Activated CD8-positive, alpha-beta T cell treated with anti-CD3 and anti-CD28 coated beads for 36 hours (primary cell): ENCODE results near the gene NFIA. TPM values are rescaled to one million over a fixed set of nuclear protein-coding genes. Genes with fewer than 3 reads are reported as not detected.

ENCODE experiments used
- ATAC-seq: fragments of 200-7000 bp; cut with Tn5 transposase; one replicate; pipeline ENCODE4 v1.10.0; 2021; ENCODE audit warnings: mild to moderate bottlenecking, moderate library complexity
- CTCF ChIA-PET: fragments of 350-600 bp; sonication (Branson Sonifier 250); formaldehyde crosslinking; loops from one replicate; lab custom pipeline; 2021; ENCODE audit warnings: antibody characterized with exemption; lab: Charles Lee
- POLR2A ChIA-PET: fragments of 350-600 bp; sonication (Branson Sonifier 250); formaldehyde crosslinking; loops from one replicate; lab custom pipeline; 2021; ENCODE audit warnings: antibody characterized with exemption; lab: Charles Lee
- DNase-seq: peaks from one replicate; pipeline ENCODE4 v3.0.0-alpha.2; 2020
- H3K27ac Mint-ChIP-seq: one replicate; pipeline ENCODE4 v1.8.0; 2021; ENCODE audit warnings: mild to moderate bottlenecking, mixed read lengths
- H3K27me3 Mint-ChIP-seq: one replicate; pipeline ENCODE4 v1.8.0; 2021; ENCODE audit warnings: mixed read lengths
- H3K36me3 Mint-ChIP-seq: one replicate; pipeline ENCODE4 v1.8.0; 2021; ENCODE audit warnings: low read depth, mixed read lengths
- H3K4me1 Mint-ChIP-seq: one replicate; pipeline ENCODE4 v1.8.0; 2021; ENCODE audit warnings: low read depth, mixed read lengths
- H3K4me3 Mint-ChIP-seq: one replicate; pipeline ENCODE4 v1.8.0; 2021; ENCODE audit warnings: mild to moderate bottlenecking, moderate library complexity, mixed read lengths
- H3K9me3 Mint-ChIP-seq: one replicate; pipeline ENCODE4 v1.8.0; 2021; ENCODE audit warnings: mixed read lengths
- CTCF ChIP-seq: fragments of 200-600 bp; IDR thresholded peaks from one replicate; pipeline ENCODE4 v1.8.0; 2022; ENCODE audit warnings: antibody characterized with exemption, mild to moderate bottlenecking
- intact Hi-C: fragments of 100-400 bp; cut with micrococcal nuclease; formaldehyde crosslinking; loops from one replicate; pipeline ENCODE4 v1.10.0; 2022
- total RNA-seq, 2 experiments: library from RNA; stranded (reverse); gene quantifications; one replicate each; pipeline ENCODE4 v1.2.3, GENCODE V29; 2021

Gene NFIA
- total RNA-seq, 2 experiments from 2014 or later = 1.9 to 2.4 TPM

GRCh38 chr1:61446531-61446991 is 364.2 kb downstream of the NFIA start:
- ChIA-PET POLR2A (no interaction called here), CTCF (no interaction called here)
- no peak for DNase-seq
- H3K36me3 Mint-ChIP-seq = no peaks in the 10 kb centered on the region
- no peaks in the 10 kb centered on the region for H3K4me1 Mint-ChIP-seq
- H3K27me3 Mint-ChIP-seq = no peaks in the 10 kb centered on the region
- no peak for TF ChIP-seq CTCF
- no peak overlapping the region for H3K27ac Mint-ChIP-seq
- intact Hi-C loops = no loop called here
- no peak for ATAC-seq
- H3K9me3 Mint-ChIP-seq = no peaks in the 10 kb centered on the region
- H3K4me3 Mint-ChIP-seq = no peak overlapping the region

- H3K4me1 Mint-ChIP-seq = no peaks in the 10 kb centered on the region
- no peak for TF ChIP-seq CTCF
- H3K27me3 Mint-ChIP-seq = no peaks in the 10 kb centered on the region
- ATAC-seq (no peak), DNase-seq (no peak)
- no peak overlapping the region for H3K4me3 Mint-ChIP-seq
- H3K36me3 Mint-ChIP-seq = no peaks in the 10 kb centered on the region
- no peaks in the 10 kb centered on the region for H3K9me3 Mint-ChIP-seq
- H3K27ac Mint-ChIP-seq = no peak overlapping the region
- CTCF ChIA-PET = interaction anchor here (0.8 kb wide), 1 partner anchor 15 kb away, joined by 3 read pairs; no protein-coding TSS in a partner anchor
- intact Hi-C loops = no loop called here
- POLR2A ChIA-PET = no interaction called here
Observed at GRCh38 chr1:61447106-61447967, 365.0 kb downstream of the NFIA start.

- CTCF ChIA-PET = interaction anchor here (0.8 kb wide), 1 partner anchor 16 kb away, joined by 3 read pairs; no protein-coding TSS in a partner anchor
Observed at GRCh38 chr1:61447968-61448430, 365.6 kb downstream of the NFIA start.

GRCh38 chr1:61448914-61449313 is 366.6 kb downstream of the NFIA start:
- no peaks in the 10 kb centered on the region for H3K9me3 Mint-ChIP-seq
- POLR2A ChIA-PET = no interaction called here
- CTCF ChIA-PET = no interaction called here
- DNase-seq = no peak
- ATAC-seq = no peak
- no peak overlapping the region for H3K4me3 Mint-ChIP-seq
- H3K36me3 Mint-ChIP-seq = no peaks in the 10 kb centered on the region
- H3K27me3 Mint-ChIP-seq = no peaks in the 10 kb centered on the region
- TF ChIP-seq CTCF = no peak
- H3K27ac Mint-ChIP-seq = no peak overlapping the region
- H3K4me1 Mint-ChIP-seq = peaks cover 8% of the 10 kb centered on the region
- intact Hi-C loops = no loop called here

More at GRCh38 chr1:61447968-61448430, 365.6 kb downstream of the NFIA start:
- no peak for TF ChIP-seq CTCF
- Mint-ChIP-seq H3K27ac (no peak overlapping the region), H3K9me3 (no peaks in the 10 kb centered on the region), H3K27me3 (no peaks in the 10 kb centered on the region), H3K36me3 (no peaks in the 10 kb centered on the region), H3K4me1 (peaks cover 3% of the 10 kb centered on the region), H3K4me3 (no peak overlapping the region)
- intact Hi-C loops = no loop called here
- DNase-seq = no peak
- ATAC-seq = no peak
- POLR2A ChIA-PET = no interaction called here

GRCh38 chr1:61449410-61449809 is 367.0 kb downstream of the NFIA start:
- no peak overlapping the region for H3K27ac Mint-ChIP-seq
- intact Hi-C loops = no loop called here

More at GRCh38 chr1:61449410-61449809, 367.0 kb downstream of the NFIA start:
- H3K36me3 Mint-ChIP-seq = no peaks in the 10 kb centered on the region
- peaks cover 8% of the 10 kb centered on the region for H3K4me1 Mint-ChIP-seq
- no peak overlapping the region for H3K4me3 Mint-ChIP-seq
- no peaks in the 10 kb centered on the region for H3K27me3 Mint-ChIP-seq
- ChIA-PET CTCF (no interaction called here), POLR2A (no interaction called here)
- TF ChIP-seq CTCF = no peak
- H3K9me3 Mint-ChIP-seq = no peaks in the 10 kb centered on the region
- DNase-seq = no peak
- no peak for ATAC-seq
